B cell (primary cell): ENCODE results near the gene CASP4.

Source experiments
- EZH2 ChIP-seq: IDR thresholded peaks from 2 replicates; pipeline ENCODE4 v1.6.1; 2012; ENCODE audit warnings: borderline replicate concordance, low read depth, mild to moderate bottlenecking, moderate library complexity, low read length; ENCODE audit not compliant: insufficient read depth, poor library complexity, severe bottlenecking
- TF ChIP-seq, protein P1 (sequence below): fragments of 200-600 bp; IDR thresholded peaks from one replicate; pipeline ENCODE4 v1.8.0; 2022; ENCODE audit warnings: antibody characterized with exemption, mild to moderate bottlenecking

DNA sequence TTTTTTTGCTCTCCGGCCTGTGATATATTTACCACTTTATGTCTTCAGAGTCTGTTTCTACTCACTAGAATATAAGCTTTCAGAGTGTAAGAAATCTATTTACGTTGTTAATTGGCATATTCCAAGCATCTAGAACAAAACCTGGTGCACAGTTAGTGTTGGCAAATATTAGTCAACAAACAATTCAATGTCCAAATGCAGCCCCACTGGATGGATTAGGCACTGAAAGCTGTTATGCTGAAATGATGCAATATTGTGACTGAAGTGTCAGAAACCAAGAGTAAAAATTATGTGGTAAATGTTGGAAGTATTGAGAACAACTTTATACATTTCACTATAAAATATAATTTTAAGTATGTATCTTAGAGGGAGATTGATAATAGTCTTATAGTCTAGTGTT, 24.8 kb downstream of the CASP4 start:
- TF ChIP-seq, protein P1, sequence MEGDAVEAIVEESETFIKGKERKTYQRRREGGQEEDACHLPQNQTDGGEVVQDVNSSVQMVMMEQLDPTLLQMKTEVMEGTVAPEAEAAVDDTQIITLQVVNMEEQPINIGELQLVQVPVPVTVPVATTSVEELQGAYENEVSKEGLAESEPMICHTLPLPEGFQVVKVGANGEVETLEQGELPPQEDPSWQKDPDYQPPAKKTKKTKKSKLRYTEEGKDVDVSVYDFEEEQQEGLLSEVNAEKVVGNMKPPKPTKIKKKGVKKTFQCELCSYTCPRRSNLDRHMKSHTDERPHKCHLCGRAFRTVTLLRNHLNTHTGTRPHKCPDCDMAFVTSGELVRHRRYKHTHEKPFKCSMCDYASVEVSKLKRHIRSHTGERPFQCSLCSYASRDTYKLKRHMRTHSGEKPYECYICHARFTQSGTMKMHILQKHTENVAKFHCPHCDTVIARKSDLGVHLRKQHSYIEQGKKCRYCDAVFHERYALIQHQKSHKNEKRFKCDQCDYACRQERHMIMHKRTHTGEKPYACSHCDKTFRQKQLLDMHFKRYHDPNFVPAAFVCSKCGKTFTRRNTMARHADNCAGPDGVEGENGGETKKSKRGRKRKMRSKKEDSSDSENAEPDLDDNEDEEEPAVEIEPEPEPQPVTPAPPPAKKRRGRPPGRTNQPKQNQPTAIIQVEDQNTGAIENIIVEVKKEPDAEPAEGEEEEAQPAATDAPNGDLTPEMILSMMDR, result no peak
- no peak for TF ChIP-seq EZH2
